HG03175 (cell line): ENCODE data around the gene MTX1.
A peak's percentile ranks its signal among the peaks of the same experiment; 100 is the strongest.
"Not testable (repeated sequence)": the region's sequence is repeated elsewhere in the genome, so short reads cannot be mapped to it uniquely, and the experiment has no call there.

Source experiments
- ATAC-seq: cut with Tn5 transposase; IDR thresholded peaks from one replicate; pipeline ENCODE4 v1.9.1; 2021; ENCODE audit warnings: mild to moderate bottlenecking, moderate library complexity; ENCODE audit not compliant: unreplicated experiment

The MTX1 gene

DNA sequence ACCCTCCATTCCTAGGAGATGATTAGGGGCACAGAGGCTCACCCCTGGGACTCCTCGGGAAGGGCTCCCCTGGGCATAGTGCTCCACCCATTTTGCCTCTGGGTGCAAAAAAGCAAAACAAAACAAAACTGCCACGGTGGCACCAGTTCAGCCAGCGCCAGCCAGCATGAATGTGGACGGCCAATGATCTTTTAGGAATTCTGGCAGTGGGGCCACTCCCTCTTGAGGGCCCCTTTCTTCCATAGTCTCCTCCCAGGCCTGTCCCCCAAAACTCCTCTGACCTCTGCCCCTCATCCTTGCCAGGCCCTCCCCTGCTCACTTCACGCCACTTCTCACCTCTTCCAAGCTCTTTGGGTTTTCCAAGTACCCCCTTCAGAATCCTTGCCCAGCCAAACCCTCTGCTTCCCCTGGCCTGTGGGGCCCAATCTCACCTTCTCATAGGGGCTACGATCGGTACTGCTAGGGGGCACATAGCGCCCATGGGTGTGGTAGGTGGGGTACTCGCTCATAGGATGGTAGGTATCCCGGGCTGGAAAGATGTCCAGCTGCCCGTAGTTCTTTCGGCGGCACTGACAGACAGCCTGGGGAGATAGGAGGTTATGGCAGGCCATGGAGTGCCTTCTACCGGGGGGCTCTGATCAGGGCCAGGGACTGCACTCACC lies 21.6 kb upstream of the MTX1 start:
- ATAC-seq: no peak

DNA sequence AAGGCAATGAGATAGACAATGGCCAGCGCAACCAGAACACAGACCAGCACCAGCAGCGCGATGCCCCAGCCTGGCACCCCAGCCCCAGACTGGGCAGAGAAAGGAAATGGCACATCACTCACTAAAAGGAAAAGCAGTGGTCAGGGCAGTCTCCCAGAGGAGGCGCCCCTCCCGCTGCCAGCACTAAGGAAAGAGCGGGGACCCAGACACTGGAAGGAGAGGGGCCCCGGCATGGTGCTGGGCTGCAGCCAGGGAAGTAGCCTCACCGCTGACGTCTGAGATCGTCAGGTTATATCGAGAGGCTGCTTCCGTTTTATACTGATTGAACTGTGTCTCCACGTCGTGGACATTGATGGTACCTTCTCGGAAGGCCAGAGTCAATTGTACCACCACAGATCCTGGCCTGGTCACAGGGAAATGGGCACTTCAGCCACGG lies 21.0 kb upstream of the MTX1 start:
- ATAC-seq: no peak

DNA sequence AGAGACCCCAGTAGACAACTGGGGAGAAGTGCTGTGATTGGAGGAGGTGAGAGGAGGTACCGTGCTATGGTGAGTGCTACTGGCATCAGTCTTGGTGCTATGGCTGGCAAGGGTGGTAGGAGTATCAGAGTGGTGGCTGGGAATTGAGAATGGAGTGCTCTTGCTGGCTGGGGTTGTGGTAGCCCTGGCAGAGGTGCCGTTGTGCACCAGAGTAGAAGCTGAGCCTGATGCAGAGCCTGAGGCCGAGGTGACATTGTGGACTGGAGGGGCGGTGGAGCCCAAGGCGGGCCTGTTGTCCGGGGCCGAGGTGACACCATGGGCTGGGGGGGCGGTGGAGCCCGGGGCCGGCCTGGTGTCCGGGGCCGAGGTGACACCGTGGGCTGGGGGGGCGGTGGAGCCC lies 20.2 kb upstream of the MTX1 start:
- no peak for ATAC-seq

DNA sequence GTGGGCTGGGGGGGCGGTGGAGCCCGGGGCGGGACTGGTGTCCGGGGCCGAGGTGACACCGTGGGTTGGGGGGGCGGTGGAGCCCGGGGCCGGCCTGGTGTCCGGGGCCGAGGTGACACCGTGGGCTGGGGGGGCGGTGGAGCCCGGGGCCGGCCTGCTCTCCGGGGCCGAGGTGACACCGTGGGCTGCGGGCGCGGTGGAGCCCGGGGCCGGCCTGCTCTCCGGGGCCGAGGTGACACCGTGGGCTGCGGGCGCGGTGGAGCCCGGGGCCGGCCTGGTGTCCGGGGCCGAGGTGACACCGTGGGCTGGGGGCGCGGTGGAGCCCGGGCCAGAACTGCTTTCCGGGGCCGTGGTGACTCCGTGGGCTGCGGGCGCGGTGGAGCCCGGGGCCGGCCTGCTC lies 18.6 kb upstream of the MTX1 start:
- ATAC-seq: not testable (repeated sequence)

DNA sequence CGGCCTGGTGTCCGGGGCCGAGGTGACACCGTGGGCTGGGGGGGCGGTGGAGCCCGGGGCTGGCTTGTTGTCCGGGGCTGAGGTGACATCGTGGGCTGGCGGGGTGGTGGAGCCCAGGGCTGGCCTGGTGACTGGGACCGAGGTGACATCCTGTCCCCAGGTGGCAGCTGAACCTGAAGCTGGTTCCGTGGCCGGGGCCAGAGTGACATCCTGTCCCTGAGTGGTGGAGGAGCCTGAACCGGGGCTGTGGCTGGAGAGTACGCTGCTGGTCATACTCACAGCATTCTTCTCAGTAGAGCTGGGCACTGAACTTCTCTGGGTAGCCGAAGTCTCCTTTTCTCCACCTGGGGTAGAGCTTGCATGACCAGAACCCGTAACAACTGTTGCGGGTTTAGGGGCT lies 16.6 kb upstream of the MTX1 start:
- no peak for ATAC-seq

DNA sequence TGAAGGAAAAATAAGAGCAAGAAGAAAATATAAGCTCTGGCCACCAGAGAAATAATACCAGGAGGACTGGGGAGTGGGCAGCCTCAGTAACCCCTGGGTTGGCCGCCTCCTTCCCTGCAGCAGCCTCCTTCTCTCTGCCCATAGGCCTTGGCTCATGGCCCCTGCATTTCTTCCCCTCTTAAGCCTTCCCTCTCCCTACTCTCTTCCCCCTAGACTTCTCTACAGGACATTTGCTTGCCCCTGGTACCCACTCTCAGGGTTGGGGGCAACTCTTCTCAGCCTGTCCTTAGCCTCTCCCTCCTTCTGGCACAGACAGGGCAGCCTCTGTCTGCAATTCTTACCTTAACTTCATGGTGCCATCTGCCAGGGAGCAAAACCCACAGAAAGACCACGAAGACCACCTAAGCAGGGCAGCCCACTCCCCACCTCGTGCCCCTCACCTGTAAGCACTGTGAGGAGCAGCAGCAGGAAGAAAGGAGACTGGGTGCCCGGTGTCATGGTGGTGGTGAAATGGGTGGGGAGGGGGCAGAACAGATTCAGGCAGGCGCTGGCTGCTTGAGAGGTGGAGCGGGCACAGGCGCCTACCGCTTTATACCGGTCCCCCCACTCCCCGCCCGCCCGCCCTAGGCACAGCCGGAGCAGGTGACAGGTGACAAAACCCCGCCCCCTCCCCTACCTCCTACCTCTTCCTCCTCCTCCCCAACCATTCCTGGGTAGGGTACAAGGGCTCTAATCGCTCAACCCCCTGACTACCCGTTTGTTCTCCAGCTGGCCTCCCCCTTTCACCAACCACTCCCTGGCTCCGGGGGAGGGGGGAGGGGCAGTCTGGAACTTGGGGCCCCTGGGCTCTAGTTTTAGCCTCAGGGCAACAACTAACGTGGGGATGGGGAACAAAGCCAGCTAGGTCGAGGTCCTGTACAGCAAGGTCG lies 15.9 kb upstream of the MTX1 start:
- no peak for ATAC-seq

- ATAC-seq: peak; percentile 67
These were observed 15.1 kb upstream of the MTX1 start for GRCh38 chr1:155193275-155193990.

- not testable (repeated sequence) for ATAC-seq
These were observed 14.6 kb upstream of the MTX1 start for GRCh38 chr1:155193991-155194240.

DNA sequence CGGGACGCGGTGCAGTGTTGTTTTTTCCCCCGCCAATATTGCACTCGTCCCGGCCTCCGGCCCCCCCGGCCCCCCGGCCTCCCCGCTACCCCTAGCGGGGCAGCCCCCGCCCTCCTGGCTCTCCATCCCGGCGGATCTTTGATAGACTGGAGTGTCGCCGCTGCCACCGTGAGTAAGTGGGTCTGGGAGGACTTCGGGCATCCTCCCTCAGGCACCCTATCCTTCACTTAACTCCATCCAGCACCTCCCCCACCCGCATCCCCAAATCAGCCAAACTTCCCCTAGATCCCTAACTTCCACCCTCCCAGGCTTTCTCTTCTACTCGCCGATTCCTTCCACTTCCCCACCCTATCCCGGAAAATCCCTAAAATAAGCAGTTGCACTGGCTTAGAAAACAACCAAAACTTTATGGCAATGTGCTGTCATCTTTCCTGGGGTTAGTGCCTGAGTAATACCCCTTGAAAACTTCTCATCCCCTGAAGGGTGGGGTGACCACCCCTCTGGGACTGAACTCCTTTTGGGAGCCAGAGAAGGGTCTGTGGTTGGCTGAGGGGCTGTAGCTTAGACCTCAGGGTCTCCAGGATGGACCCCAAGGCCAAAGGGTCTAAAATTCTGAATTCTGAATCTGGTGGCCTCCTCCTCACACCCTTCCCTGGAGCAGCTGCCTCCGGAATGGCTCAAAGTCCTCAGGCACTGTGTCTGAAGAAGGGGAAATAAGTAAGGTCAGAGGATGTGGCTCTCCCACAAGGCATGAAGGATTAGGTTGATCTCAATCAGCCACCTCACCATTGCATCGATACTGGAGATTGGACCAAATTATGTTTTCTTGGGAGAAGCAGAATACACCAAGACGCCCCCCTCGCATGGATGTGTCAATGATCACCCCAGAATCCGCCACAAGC lies 13.0 kb upstream of the MTX1 start:
- no peak for ATAC-seq

DNA sequence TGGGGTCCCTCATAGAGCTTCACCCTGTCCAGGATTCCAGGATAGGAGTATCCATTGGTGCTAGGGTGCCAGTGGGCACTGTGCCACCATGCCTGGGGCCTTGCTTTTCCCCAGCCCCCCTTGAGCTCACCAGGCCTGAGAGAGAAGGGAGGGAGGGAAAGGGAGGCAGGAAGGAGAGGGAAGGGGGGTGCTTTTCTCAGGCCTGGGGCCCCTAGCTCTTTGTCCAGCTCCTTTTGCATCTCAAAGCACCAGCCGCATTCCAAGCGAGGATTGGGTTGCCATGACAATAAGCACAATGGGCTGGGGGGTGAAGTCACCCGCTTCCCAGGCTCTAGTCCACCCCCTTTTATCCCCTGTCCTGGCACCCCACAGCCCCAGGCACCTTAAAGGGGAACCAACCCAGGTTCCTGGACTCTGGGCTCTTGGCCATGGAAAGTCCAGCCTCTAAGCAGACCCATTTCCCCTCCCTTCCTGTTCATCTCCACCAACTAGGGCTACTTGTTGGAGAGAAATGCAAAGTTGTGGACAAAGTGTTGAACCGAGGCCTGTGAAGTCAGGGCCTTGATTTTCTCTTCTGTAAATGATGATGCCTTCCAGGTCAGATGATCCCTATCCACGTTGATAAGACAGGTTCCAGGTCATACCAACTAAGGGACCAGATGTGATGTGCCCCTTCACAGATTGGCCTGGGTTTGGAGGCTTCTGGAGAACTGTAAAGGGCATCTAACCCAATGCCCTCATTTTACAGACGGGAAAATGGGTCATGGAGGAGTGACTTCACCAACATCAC lies 12.2 kb upstream of the MTX1 start:
- ATAC-seq: no peak

DNA sequence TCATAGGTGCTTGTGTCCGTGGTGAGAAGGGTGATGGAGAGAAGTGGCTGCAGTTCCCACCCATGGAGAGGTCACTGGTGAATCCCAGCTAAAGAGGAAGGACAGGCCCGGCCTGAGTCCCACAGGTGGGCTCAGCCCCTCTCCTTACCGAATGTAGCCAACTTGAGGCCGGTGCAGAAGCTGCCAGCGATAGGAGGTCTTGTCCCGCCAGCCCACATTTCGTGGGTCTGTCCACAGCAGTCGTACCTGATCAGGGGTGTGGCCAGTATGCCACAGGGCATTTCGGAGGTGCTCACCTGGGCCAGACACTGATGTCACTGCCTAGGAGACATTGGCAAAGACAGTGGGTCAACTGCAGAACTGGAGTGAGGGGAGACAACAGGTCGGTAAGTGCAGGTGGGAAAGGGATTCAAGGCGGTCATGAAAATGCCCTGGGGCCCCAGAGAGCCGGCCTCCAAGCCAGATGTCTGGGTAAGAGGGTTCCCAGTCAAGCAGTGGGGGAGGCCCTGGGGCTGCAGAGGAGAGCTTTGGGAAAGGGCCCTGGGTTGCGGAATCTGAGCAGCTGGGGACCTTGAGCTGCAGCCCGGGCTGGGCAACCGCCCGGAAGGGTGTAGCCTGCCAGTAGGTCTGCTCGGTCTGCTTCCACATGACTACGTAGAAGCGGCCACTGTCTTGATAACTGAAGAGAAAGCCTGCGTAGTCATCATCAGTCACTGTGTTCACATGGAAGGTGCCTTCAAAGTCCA lies 11.4 kb upstream of the MTX1 start:
- no peak for ATAC-seq

DNA sequence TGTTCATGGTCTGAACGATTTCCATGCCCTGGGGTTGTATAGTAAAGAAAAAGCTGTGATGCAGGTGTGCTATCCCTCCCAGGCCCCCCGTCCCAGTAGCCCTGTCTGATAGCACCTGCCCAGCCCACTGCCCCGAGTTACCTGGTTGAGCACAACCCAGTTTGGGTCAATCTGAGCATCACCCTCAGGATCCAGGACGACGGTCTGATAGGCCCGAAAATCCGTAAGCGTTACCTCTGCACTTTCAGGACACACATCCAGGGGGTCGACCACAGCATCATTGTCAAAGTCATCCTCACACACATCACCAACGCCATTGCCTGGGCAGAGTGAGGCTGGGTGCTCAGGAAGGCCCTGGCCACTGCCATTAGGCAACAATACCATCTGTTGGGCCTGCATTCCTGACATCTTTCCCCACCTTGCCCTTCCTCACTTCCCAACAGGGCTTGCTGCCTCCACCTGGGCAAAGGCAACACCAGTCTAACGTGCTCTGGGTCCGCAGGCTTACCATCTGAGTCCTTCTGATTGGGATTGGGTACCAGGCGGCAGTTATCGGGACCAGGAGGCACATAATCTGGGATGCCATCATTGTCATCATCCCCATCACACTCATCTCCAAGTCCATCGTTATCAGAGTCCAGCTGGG lies 10.5 kb upstream of the MTX1 start:
- no peak for ATAC-seq

GRCh38 chr1:155198547-155198906 lies 10.0 kb upstream of the MTX1 start:
- no peak for ATAC-seq

GRCh38 chr1:155199792-155200191 lies 8.7 kb upstream of the MTX1 start:
- ATAC-seq: no peak

DNA sequence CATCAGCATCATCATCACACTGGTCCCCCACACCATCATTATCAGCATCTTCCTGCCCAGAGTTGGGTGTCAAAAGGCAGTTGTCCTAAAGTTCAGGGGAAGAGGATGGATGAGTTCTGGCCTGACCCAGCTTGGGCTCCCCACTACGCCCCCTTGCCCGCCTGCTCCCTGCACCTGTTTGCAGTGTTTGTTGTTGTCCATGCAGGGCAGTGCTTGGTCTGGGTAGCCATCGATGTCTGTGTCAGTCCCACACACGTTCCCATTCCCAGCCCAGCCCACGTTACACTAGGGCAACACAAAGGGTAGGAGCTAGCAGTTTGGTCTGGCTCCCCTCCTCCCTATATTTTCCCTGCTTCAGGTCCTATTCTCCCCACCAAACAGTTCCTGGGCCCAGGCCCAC lies 7.6 kb upstream of the MTX1 start:
- no peak for ATAC-seq

GRCh38 chr1:155202198-155202597 lies 6.3 kb upstream of the MTX1 start:
- ATAC-seq: no peak

DNA sequence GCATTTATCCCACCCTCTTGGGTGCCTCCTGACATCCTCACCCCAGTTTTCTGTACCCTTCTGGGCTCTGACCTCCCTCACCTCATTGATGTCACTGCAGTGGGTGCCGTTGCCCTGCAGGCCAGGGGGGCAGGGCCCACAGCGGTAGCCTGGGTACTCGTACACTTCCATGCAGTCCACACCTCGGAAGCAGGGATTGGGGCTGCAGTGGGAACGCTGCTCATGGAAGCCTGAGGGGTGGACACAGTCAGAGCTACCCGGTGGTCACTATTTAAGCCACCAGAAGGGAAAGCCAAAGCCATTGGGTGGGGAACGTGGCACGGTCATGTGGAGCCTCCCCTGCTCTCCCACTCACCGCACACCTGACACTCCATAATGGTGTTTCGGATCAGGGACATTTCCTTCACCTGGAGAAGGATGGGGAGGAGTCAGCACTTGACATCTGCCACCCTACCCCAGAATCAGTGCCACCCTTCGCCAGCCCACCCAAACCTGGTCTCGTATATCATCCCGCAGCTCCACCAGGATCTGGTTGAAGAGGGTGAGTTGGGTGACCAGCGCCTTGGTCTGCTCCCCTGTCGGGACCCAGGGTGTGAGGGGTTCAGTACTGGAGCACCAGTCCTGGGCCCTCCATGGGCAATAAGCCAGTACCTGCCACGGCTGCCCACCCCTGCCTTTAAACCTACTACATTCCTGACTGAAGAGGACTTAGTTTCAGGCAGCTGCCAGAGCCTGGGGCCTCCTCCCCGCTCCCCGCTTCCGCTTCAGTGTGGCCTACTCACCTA lies 5.6 kb upstream of the MTX1 start:
- ATAC-seq: no peak

GRCh38 chr1:155205035-155205434 lies 3.5 kb upstream of the MTX1 start:
- no peak for ATAC-seq
